ENCODE data around the gene MROH2A. TPM values are rescaled to one million over a fixed set of nuclear protein-coding genes. Genes with fewer than 3 reads are reported as not detected.

The MROH2A gene
- total and polyA plus RNA-seq, 2 experiments from 2014 or later, result not detected

GRCh38 chr2:233816771-233817170, 38.6 kb downstream of the MROH2A start:
- no peaks in the 10 kb centered on the region for H3K9me2 ChIP-seq (ENCODE audit: insufficient read depth)
- no peaks in the 10 kb centered on the region for H3F3A ChIP-seq (ENCODE audit: insufficient read depth)
- in situ Hi-C loops (cut with MboI), result no loop called here
- no peak overlapping the region for H3K9ac ChIP-seq
- H3K27me3 ChIP-seq (replicated peaks; ENCODE audit: insufficient read depth), result peaks cover 12% of the 10 kb centered on the region
- H3K36me3 ChIP-seq (ENCODE audit: low read depth), result no peaks in the 10 kb centered on the region
- H3K4me1 ChIP-seq (ENCODE audit: insufficient read depth), result peaks cover 3% of the 10 kb centered on the region; the same call in 1 of the 2 replicates
- no peak overlapping the region for H3K4me2 ChIP-seq (ENCODE audit: unreplicated experiment)
- H3K4me3 ChIP-seq, result no peak overlapping the region
- H4K20me1 ChIP-seq (ENCODE audit: insufficient read depth), result no peaks in the 10 kb centered on the region
- WGBS, 2 experiments (ENCODE audit: low coverage in 1 of 2, low lambda C conversion rate in 2 of 2, missing lambda C conversion rate in 2 of 2), result 65 to 68% methylated on average over 4 of the region's 4 CpGs
- H3K27ac ChIP-seq, result no peak overlapping the region
- no peaks in the 10 kb centered on the region for H3K9me3 ChIP-seq (ENCODE audit: low read depth)
- DNase-seq, result no peak
- H2AFZ ChIP-seq, result no peak overlapping the region
- no peaks in the 10 kb centered on the region for H3K79me2 ChIP-seq (ENCODE audit: insufficient read depth)
- no peak for TF ChIP-seq EZH2 (IDR thresholded peaks at IDR 0.05; ENCODE audit: insufficient read depth, poor library complexity, severe bottlenecking)
- no peak for TF ChIP-seq EZH2phosphoT487 (IDR thresholded peaks at IDR 0.05; ENCODE audit: insufficient read depth, low read depth)

DNA sequence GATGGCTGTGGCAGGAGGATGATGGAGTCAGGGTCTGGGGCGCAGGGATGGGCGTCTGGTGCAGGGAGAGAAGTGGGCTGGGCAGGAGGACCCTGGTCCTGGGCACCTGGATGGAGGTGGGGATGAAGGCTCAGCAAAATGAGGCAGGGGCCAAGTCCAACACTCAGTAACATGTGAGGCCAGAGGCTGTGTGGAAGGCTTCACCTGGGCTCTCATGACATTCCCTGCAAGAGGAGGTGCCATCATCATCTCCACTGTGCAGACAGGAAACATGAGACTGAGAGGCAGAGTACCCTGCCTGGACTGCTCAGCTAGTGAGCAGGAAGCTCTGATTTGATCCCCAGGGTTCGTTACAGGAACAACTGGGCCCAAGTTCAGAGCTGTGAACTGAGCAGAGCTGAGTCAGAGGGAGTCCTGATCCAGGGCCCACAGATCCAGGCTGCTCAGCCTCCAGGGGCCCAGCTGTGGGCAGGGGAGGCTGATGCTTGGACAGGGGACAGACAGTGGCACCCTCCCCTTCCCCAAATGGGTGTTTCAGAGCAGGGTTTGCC, 39.3 kb downstream of the MROH2A start:
- Histone ChIP-seq H3K4me3 (no peak overlapping the region), H2AFZ (no peak overlapping the region), H3K4me2 (ENCODE audit: unreplicated experiment) (no peak overlapping the region), H3K9me2 (ENCODE audit: insufficient read depth) (no peaks in the 10 kb centered on the region), H3K9me3 (ENCODE audit: low read depth) (no peaks in the 10 kb centered on the region), H3K4me1 (ENCODE audit: insufficient read depth) (peaks cover 3% of the 10 kb centered on the region; the same call in 1 of the 2 replicates), H3K9ac (no peak overlapping the region), H3K27me3 (replicated peaks; ENCODE audit: insufficient read depth) (peaks cover 12% of the 10 kb centered on the region), H3K27ac (no peak overlapping the region), H3K36me3 (ENCODE audit: low read depth) (no peaks in the 10 kb centered on the region), H3K79me2 (ENCODE audit: insufficient read depth) (no peaks in the 10 kb centered on the region), H3F3A (ENCODE audit: insufficient read depth) (no peaks in the 10 kb centered on the region), H4K20me1 (ENCODE audit: insufficient read depth) (no peaks in the 10 kb centered on the region)
- 45% methylated on average over 3 of the region's 3 CpGs for WGBS, 2 experiments (ENCODE audit: low coverage in 1 of 2, low lambda C conversion rate in 2 of 2, missing lambda C conversion rate in 2 of 2)
- DNase-seq, result peak; percentile 35
- in situ Hi-C loops (cut with MboI), result no loop called here
- no peak for TF ChIP-seq EZH2 (IDR thresholded peaks at IDR 0.05; ENCODE audit: insufficient read depth, poor library complexity, severe bottlenecking)
- TF ChIP-seq EZH2phosphoT487 (IDR thresholded peaks at IDR 0.05; ENCODE audit: insufficient read depth, low read depth), result no peak

DNA sequence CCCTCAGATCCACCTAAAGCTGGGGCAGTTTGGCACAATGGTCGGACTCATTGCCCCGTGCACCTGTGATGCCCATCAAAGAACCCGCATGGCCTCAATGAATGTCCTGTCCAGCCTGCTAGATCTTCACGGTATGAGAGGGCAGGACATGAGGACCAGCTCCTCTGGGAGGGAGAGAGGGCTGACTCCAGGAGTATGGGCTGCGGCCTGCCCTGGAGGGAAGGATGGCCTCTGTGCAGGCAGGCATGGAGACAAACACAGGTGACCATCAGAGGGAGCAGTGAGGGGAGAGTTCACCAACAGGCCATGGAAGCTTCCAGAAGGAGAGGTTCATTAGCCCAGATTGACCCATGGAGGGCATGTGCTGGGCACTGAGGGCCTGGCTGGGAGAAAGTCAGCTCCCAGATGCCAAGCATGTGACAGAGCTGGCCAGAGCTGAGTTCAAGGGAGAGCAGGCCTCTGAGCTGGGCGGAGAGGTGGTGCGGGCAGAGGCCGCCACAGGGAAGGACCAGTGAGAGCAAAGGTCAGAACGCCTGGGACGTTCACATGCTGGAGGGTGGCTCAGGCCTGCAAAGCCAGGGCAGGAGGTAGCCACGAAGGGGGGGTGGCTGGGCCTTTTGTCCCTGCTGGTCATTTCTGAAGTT, 40.0 kb downstream of the MROH2A start:
- Histone ChIP-seq H3K4me1 (ENCODE audit: insufficient read depth) (peaks cover 3% of the 10 kb centered on the region; the same call in 1 of the 2 replicates), H4K20me1 (ENCODE audit: insufficient read depth) (no peaks in the 10 kb centered on the region), H3F3A (ENCODE audit: insufficient read depth) (no peaks in the 10 kb centered on the region), H3K9me2 (ENCODE audit: insufficient read depth) (no peaks in the 10 kb centered on the region), H3K27me3 (replicated peaks; ENCODE audit: insufficient read depth) (peaks cover 12% of the 10 kb centered on the region), H3K27ac (no peak overlapping the region), H3K9ac (no peak overlapping the region), H3K9me3 (ENCODE audit: low read depth) (no peaks in the 10 kb centered on the region), H2AFZ (no peak overlapping the region), H3K79me2 (ENCODE audit: insufficient read depth) (no peaks in the 10 kb centered on the region), H3K4me2 (ENCODE audit: unreplicated experiment) (no peak overlapping the region), H3K4me3 (no peak overlapping the region), H3K36me3 (ENCODE audit: low read depth) (no peaks in the 10 kb centered on the region)
- in situ Hi-C loops (cut with MboI), result no loop called here
- 65 to 76% methylated on average over 10 to 11 of the region's 11 CpGs for WGBS, 2 experiments (ENCODE audit: low coverage in 1 of 2, low lambda C conversion rate in 2 of 2, missing lambda C conversion rate in 2 of 2)
- TF ChIP-seq EZH2phosphoT487 (IDR thresholded peaks at IDR 0.05; ENCODE audit: insufficient read depth, low read depth) (no peak), EZH2 (IDR thresholded peaks at IDR 0.05; ENCODE audit: insufficient read depth, poor library complexity, severe bottlenecking) (no peak)
- DNase-seq, result no peak

- Histone ChIP-seq H3K27me3 (replicated peaks; ENCODE audit: insufficient read depth) (peaks cover 12% of the 10 kb centered on the region), H3K9me3 (ENCODE audit: low read depth) (no peaks in the 10 kb centered on the region), H3K9ac (no peak overlapping the region), H3K9me2 (ENCODE audit: insufficient read depth) (no peaks in the 10 kb centered on the region), H3K4me3 (no peak overlapping the region), H3K27ac (no peak overlapping the region), H3K36me3 (ENCODE audit: low read depth) (no peaks in the 10 kb centered on the region), H4K20me1 (ENCODE audit: insufficient read depth) (no peaks in the 10 kb centered on the region), H3K4me2 (ENCODE audit: unreplicated experiment) (no peak overlapping the region), H3K4me1 (ENCODE audit: insufficient read depth) (peaks cover 3% of the 10 kb centered on the region; the same call in 1 of the 2 replicates), H3K79me2 (ENCODE audit: insufficient read depth) (no peaks in the 10 kb centered on the region), H2AFZ (no peak overlapping the region), H3F3A (ENCODE audit: insufficient read depth) (no peaks in the 10 kb centered on the region)
- WGBS, 2 experiments (ENCODE audit: low coverage in 1 of 2, low lambda C conversion rate in 2 of 2, missing lambda C conversion rate in 2 of 2), result 42 to 49% methylated on average over 14 to 17 of the region's 17 CpGs
- TF ChIP-seq EZH2phosphoT487 (IDR thresholded peaks at IDR 0.05; ENCODE audit: insufficient read depth, low read depth), result no peak
- no peak for TF ChIP-seq EZH2 (IDR thresholded peaks at IDR 0.05; ENCODE audit: insufficient read depth, poor library complexity, severe bottlenecking)
- in situ Hi-C loops (cut with MboI), result no loop called here
- no peak for DNase-seq
These were observed 40.8 kb downstream of the MROH2A start for GRCh38 chr2:233818639-233819621.
